ENCODE results near the gene LCMT1.

The LCMT1 gene

DNA sequence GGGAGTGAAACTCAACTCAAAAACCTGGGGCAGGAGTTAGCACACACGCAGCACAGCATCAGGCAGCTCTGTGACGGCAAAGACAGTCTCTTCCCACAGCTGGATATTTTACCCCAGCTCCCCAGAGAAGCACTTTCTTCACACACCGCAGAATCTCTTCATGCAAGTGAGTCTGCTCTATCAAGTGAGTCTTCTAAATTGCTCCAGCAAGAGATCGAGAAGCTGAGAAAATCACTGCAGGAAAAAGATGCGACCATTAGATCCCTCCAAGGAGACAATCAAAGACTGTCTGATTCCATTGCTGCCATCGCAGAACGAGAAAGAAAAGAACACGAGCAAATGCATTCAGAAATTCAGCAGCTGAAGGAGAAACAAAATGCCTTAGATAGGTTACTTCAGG, 16.9 kb upstream of the LCMT1 start:
- no peak overlapping the region for H3K4me3 ChIP-seq (ENCODE audit: low read depth, low read length)
- TF ChIP-seq, protein P1, sequence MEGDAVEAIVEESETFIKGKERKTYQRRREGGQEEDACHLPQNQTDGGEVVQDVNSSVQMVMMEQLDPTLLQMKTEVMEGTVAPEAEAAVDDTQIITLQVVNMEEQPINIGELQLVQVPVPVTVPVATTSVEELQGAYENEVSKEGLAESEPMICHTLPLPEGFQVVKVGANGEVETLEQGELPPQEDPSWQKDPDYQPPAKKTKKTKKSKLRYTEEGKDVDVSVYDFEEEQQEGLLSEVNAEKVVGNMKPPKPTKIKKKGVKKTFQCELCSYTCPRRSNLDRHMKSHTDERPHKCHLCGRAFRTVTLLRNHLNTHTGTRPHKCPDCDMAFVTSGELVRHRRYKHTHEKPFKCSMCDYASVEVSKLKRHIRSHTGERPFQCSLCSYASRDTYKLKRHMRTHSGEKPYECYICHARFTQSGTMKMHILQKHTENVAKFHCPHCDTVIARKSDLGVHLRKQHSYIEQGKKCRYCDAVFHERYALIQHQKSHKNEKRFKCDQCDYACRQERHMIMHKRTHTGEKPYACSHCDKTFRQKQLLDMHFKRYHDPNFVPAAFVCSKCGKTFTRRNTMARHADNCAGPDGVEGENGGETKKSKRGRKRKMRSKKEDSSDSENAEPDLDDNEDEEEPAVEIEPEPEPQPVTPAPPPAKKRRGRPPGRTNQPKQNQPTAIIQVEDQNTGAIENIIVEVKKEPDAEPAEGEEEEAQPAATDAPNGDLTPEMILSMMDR (IDR thresholded peaks at IDR 0.05; ENCODE audit: borderline replicate concordance, insufficient read depth, low read depth, low read length) = no peak

DNA sequence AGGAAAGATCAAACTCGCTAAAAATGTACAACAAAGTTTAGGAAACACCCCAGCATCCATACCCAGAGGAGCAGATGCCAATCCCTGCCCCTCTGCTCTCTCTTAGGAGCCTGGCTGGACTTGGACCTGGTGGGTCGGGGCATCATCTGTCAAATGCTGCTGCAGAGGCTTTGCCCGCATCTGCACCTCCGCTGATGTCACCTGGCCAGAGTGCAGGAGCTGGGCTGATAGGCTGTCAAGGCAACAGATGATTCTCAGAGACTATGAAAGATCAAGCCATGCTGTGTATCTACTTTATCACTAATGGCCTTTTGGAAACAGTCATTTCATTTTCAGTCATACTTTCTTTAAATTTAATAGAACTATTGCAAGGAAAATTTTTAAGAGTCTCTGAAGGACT, 15.9 kb upstream of the LCMT1 start:
- TF ChIP-seq, protein P1 (IDR thresholded peaks at IDR 0.05; ENCODE audit: borderline replicate concordance, insufficient read depth, low read depth, low read length) = no peak
- no peak overlapping the region for H3K4me3 ChIP-seq (ENCODE audit: low read depth, low read length)

DNA sequence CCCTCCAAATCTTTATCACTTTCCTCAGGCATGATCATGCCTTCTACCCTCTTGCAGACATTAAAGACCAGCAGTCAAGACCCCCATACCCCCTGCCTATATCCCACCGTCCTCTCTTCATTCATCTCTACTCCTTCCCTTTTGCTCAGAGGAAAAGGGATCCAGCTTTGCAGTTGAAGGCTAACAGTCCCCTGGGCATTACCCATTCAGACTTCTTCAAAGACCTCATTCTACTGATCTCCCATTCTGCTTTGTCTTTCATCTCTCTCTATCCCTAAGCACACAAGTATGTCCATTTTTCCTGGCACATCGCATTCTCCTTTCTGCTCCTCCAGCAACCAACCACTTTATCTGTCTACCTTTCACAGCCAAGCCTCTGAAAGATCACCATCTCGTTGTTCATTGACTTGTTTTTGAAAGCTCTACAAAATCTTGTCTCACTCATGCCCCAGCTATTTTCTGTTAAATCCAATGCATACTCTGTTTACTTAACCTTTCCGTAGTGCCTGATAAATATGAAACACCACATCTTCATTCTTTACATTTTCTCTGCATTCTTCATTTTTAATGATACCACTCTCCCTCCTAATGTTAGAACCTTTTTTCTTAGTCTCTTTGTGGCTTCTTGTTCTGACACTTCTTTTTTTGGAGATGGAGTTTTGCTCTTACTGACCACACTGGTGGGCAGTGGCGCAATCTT, 14.1 kb upstream of the LCMT1 start:
- TF ChIP-seq, protein P1 (IDR thresholded peaks at IDR 0.05; ENCODE audit: borderline replicate concordance, insufficient read depth, low read depth, low read length) = no peak
- H3K4me3 ChIP-seq (ENCODE audit: low read depth, low read length) = no peak overlapping the region

DNA sequence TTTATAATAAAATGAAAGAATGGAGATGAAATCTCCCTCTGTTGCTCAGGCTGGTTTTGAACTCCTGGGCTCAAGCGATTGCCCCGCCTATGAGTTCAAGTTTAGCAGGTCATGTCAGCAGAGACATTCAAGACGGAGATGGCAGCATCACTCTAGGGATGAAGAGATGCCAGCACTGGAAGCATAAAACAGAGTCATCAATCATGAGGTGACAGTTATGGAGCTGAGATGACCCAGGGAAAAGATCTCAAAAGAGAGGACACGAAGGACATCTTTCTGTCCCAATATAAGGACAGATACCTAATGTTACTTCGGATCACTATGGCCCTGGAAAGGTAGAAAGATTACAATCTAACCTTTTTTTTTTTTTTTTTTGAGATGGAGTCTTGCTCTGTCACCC, 11.0 kb upstream of the LCMT1 start:
- no peak overlapping the region for H3K4me3 ChIP-seq (ENCODE audit: low read depth, low read length)
- TF ChIP-seq, protein P1 (IDR thresholded peaks at IDR 0.05; ENCODE audit: borderline replicate concordance, insufficient read depth, low read depth, low read length) = no peak

DNA sequence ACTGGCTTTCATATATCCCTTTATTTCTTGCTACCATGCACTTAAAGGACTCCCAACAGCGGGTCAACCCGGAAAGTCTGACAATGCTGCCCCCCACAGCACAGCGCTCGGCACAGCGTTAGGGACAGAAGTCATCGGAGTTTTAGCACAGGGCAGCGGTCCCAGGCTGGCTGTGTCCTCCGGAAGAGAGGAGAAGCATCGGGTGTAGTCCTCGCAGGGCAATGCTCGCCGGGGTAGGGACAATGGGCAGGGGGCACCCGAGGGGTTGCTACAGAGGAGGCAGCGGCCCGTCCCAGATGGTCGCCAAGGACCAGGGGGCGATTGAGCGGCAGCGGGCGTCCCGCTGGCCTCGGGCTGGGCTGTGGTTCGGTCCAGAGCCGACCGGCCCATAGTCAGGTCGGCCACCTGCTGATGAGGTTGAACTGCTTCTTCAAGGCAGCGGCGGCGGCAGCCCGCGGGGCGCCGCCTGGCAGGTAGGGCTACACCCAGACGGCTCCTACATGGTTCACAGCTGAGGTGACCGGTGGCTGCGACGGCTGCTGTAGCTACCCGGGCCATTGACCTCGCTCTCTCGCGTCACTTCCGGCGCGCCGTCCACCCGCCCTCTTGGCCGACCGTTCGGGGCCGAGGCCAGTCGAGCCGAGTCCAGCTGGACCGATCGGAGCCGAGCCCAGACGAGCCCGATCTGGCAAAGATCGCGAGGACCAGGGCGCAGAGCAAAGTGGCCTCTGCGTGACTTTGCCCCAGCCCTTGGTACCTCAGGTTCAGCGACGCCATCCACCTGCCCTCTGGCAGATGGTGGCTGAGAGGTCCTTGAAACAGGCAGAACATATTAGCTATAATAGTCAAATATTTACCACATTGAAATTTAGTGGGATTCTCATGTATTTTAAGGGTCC, 4.7 kb upstream of the LCMT1 start:
- TF ChIP-seq, protein P1 (IDR thresholded peaks at IDR 0.05; ENCODE audit: borderline replicate concordance, insufficient read depth, low read depth, low read length) = peak; percentile 43
- H3K4me3 ChIP-seq (ENCODE audit: low read depth, low read length) = peak overlapping the region; percentile 80

DNA sequence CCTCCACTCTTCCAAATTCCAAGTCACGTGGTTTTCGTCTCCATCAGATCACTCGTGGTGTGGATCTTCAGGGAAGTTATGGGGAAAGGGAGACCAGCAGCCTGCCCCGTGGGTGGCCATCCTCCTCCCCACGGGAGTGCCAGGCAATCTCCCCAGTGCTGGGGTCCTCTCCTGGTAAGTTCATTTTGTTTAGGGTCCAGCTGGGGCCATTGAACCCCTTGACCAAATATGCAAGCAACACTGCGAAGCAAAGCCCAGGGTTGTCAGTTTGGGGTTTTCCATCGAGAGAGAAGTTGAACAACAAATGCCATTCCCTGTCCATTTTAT, 4.1 kb upstream of the LCMT1 start:
- peak overlapping the region; percentile 80 for H3K4me3 ChIP-seq (ENCODE audit: low read depth, low read length)
- TF ChIP-seq, protein P1 (IDR thresholded peaks at IDR 0.05; ENCODE audit: borderline replicate concordance, insufficient read depth, low read depth, low read length) = no peak

DNA sequence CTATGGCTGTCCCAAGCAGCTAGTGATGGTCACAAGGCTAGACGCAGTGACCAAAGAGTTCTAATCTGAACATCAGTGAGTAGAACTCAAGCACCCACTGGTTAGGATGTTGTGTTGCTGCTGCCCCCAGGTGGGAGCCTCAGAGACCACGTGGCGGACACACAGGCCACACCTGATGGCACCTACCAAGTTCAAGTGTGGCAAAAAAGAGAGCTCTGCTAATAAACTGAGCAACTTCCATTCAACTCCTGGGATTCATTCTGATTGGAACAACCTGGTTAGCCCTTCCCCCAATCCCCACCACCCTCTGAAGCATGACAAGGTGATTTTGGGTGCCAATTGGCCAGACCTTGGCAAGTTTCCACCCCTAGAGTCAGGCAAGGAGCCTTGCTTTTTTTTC, 3.5 kb upstream of the LCMT1 start:
- H3K4me3 ChIP-seq (ENCODE audit: low read depth, low read length) = no peak overlapping the region
- TF ChIP-seq, protein P1 (IDR thresholded peaks at IDR 0.05; ENCODE audit: borderline replicate concordance, insufficient read depth, low read depth, low read length) = peak; percentile 52; the same call in 1 of the 2 replicates
